Measurements from ENCODE around the gene PALB2. TPM values are rescaled to one million over a fixed set of nuclear protein-coding genes. Genes with fewer than 3 reads are reported as not detected.

Gene PALB2
- polyA plus RNA-seq, 1 of the 3 experiments (the other 2 are of a cell fraction) = 3.3 TPM

DNA sequence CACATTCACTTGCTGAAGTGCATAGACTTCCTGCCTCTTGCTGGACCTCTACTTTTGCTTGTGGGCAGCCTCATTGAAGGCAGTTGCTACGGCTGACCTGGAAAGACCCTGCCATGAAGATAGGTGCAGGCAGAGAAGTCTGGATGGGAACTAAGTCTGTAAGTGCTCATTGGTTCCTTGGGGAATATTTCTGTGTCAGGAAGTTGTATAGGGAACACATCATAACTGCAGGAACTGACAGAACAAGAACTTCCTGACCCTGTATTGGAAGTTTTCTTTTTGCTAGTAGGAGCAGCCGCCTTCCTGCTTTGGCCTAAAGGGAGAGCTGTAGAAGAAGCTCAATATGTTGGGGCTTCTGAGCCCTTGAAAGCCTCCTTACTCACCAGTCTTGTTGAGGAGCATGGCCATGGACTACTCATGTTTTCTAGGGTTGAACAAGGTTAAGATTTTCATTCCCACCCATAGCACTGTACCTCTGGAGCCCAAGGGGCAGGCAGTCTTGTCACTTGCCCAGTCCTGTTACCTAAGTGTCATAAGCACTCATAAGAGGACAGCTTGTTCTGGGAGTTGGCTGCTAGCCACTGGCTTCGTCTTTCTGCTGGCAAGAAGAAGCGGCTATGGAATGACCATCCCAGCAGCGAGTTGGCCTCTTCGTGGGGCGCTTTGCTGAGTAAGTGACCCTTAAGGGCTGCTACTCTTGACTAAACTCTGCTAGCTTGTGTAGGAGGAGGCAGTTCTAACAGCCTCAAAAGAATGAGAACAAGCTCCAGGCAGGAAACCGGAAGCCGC, 76.3 kb downstream of the PALB2 start:
- Histone ChIP-seq H3K9me2 (no peaks in the 10 kb centered on the region), H3F3A (replicated peaks; ENCODE audit: insufficient read depth) (peaks cover 8% of the 10 kb centered on the region), H3K4me1 (ENCODE audit: control insufficient read depth in 1 of 2, insufficient read depth in 2 of 2, low read depth in 1 of 2, low read length in 1 of 2) (peaks cover 0 to 2% of the 10 kb centered on the region in 2 experiments; a peak in 3 of 4 replicates), H3K27me3 (ENCODE audit: insufficient read depth) (no peaks in the 10 kb centered on the region), H3K27ac (ENCODE audit: low read depth in 2 of 2, low read length in 1 of 2) (no peak overlapping the region), H3K36me3 (replicated peaks in 1 of 2; ENCODE audit: control insufficient read depth in 1 of 2, insufficient read depth in 2 of 2, low read length in 1 of 2) (peaks cover 81 to 82% of the 10 kb centered on the region in 2 experiments), H3K9me3 (no peaks in the 10 kb centered on the region), H3K9ac (no peak overlapping the region), H3K79me2 (ENCODE audit: insufficient read depth) (peaks cover 45% of the 10 kb centered on the region), H4K20me1 (ENCODE audit: insufficient read depth) (no peaks in the 10 kb centered on the region; the same call in none of the 2 replicates), H2AFZ (ENCODE audit: low read depth) (no peak overlapping the region), H3K4me2 (no peak overlapping the region), H3K4me3 (ENCODE audit: low read depth in 2 of 2, low read length in 1 of 2) (no peak overlapping the region)
- POLR2A ChIA-PET = no interaction called here
- TF ChIP-seq JUND (IDR thresholded peaks at IDR 0.05) (no peak), YY1 (IDR thresholded peaks at IDR 0.05; ENCODE audit: low read depth) (no peak), GABPA (IDR thresholded peaks at IDR 0.05; ENCODE audit: low read depth) (no peak), FOXM1 (IDR thresholded peaks at IDR 0.05; ENCODE audit: low read depth) (no peak), TCF12 (IDR thresholded peaks at IDR 0.05) (no peak), SMC3 (IDR thresholded peaks at IDR 0.05; ENCODE audit: low read depth, low read length) (no peak), USF1 (IDR thresholded peaks at IDR 0.05; ENCODE audit: borderline replicate concordance, low read depth) (no peak), RFX5 (IDR thresholded peaks at IDR 0.05; ENCODE audit: low read length) (no peak), REST (IDR thresholded peaks at IDR 0.05; ENCODE audit: low read depth, low read length) (no peak), ZBTB33 (IDR thresholded peaks at IDR 0.05; ENCODE audit: borderline replicate concordance, low read depth) (no peak), GATA2 (CRISPR knock-in tag; IDR thresholded peaks at IDR 0.05) (no peak), NFIC (IDR thresholded peaks at IDR 0.05; ENCODE audit: borderline replicate concordance) (no peak), NRF1 (IDR thresholded peaks at IDR 0.05; ENCODE audit: low read depth, low read length) (no peak), FOSL2 (IDR thresholded peaks at IDR 0.05; ENCODE audit: borderline replicate concordance, low read depth) (no peak), RAD21 (IDR thresholded peaks at IDR 0.05; ENCODE audit: low read length) (no peak)
- TF ChIP-seq, protein P1, sequence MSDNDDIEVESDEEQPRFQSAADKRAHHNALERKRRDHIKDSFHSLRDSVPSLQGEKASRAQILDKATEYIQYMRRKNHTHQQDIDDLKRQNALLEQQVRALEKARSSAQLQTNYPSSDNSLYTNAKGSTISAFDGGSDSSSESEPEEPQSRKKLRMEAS (IDR thresholded peaks at IDR 0.05; ENCODE audit: low read depth) = no peak
- WGBS (ENCODE audit: low lambda C conversion rate) = 91% methylated on average over 9 of the region's 9 CpGs
- CTCF ChIA-PET = no interaction called here
- DNase-seq = no peak

All from SK-N-SH (cell line).